Measurements from ENCODE around the gene PPFIBP2. TPM values are rescaled to one million over a fixed set of nuclear protein-coding genes. Genes with fewer than 3 reads are reported as not detected.

The PPFIBP2 gene
- total and polyA plus RNA-seq, 12 donors: 6.4 to 40.7 (median 21.4) TPM

DNA sequence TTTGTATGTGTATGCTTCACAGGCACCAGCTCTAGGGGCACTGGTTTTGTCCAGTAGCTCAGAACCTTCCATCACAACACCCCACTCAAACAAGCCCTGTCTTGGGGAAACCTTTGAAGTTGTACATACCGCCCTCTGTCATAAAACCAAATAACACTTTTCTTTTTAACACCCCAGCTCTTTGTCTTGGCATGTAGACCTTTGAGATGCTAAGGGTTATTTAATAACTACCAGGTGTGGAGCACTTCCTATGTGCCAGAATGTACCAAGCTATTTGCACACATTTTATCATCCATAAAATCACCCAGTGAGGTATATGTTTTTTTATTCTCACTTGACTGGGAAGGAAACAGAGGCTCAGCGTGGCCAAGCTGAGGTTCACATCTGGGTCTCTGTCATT, 108.9 kb downstream of the PPFIBP2 start:
- H3K27ac ChIP-seq: no peak overlapping the region
- DNase-seq (no peak), ATAC-seq (no peak)
- TF ChIP-seq CTCF (IDR thresholded peaks at IDR 0.05): no peak
- intact Hi-C loops (cut with DNase I): no loop called here
- 93 to 100% methylated on average over 2 of the region's 2 CpGs for WGBS, 2 donors
- no peaks in the 10 kb centered on the region for H3K27me3 ChIP-seq
- H3K9me3 ChIP-seq: no peaks in the 10 kb centered on the region
- no peaks in the 10 kb centered on the region for H3K4me1 ChIP-seq
- H3K36me3 ChIP-seq: peaks cover 0 to 90% (median 9%) of the 10 kb centered on the region in 9 donors
- no peak overlapping the region for H3K4me3 ChIP-seq

DNA sequence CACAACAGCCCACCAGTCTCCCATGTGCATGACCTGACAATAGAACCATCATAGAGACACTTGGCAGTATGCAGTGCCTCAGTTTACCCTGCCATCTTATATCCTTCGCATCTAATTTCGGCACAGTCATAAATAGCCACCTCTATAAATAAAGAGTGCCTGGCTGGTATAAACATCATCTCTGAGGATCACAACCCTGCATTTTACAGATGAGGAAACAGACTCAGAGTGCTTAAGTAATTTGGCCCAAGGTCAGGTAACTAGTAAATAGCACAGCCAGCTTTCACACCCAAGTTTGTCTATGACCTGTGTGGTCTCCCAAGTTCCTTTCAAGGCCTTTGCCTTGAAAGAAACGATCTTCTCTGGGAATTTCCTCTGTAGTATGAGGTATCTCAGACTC, 114.9 kb downstream of the PPFIBP2 start:
- intact Hi-C loops (cut with DNase I): no loop called here
- 52 to 72% methylated on average over 3 of the region's 3 CpGs for WGBS, 2 donors
- DNase-seq (no peak), ATAC-seq (no peak)
- Histone ChIP-seq H3K27ac (no peak overlapping the region), H3K4me3 (no peak overlapping the region), H3K36me3 (peaks cover 0 to 97% (median 27%) of the 10 kb centered on the region in 9 donors), H3K4me1 (peaks cover 0 to 9% (median 0%) of the 10 kb centered on the region in 9 donors), H3K9me3 (no peaks in the 10 kb centered on the region), H3K27me3 (no peaks in the 10 kb centered on the region)
- no peak for TF ChIP-seq CTCF (IDR thresholded peaks at IDR 0.05)

- DNase-seq (peak in 1 of 2 donors; percentile 45), ATAC-seq (peak in 7 of 8 donors; percentile 49 to 83 (median 74))
- H3K36me3 ChIP-seq: peaks cover 0 to 97% (median 36%) of the 10 kb centered on the region in 9 donors
- H3K27ac ChIP-seq: no peak overlapping the region
- H3K4me3 ChIP-seq: no peak overlapping the region
- no peaks in the 10 kb centered on the region for H3K9me3 ChIP-seq
- no peaks in the 10 kb centered on the region for H3K27me3 ChIP-seq
- peaks cover 0 to 11% (median 0%) of the 10 kb centered on the region in 9 donors for H3K4me1 ChIP-seq
- 64 to 77% methylated on average over 2 of the region's 2 CpGs for WGBS, 2 donors
- no peak for TF ChIP-seq CTCF (IDR thresholded peaks at IDR 0.05)
- intact Hi-C loops (cut with DNase I): no loop called here
These were observed 116.2 kb downstream of the PPFIBP2 start for GRCh38 chr11:7630002-7630401.

GRCh38 chr11:7632211-7632610, 118.4 kb downstream of the PPFIBP2 start:
- Histone ChIP-seq H3K36me3 (peaks cover 0 to 97% (median 41%) of the 10 kb centered on the region in 9 donors), H3K9me3 (no peaks in the 10 kb centered on the region), H3K4me3 (no peak overlapping the region), H3K27me3 (no peaks in the 10 kb centered on the region), H3K4me1 (peaks cover 0 to 12% (median 3%) of the 10 kb centered on the region in 9 donors), H3K27ac (no peak overlapping the region)
- TF ChIP-seq CTCF (IDR thresholded peaks at IDR 0.05): no peak
- intact Hi-C loops (cut with DNase I): no loop called here
- ATAC-seq (no peak), DNase-seq (no peak)
- WGBS, 2 donors: 90 to 92% methylated on average over 2 of the region's 2 CpGs

Measured in heart right ventricle (tissue), 16 donors.